Measurements from ENCODE around the gene ETFDH.
"Not testable (repeated sequence)": the region's sequence is repeated elsewhere in the genome, so short reads cannot be mapped to it uniquely, and the experiment has no call there.

ETFDH gene

DNA sequence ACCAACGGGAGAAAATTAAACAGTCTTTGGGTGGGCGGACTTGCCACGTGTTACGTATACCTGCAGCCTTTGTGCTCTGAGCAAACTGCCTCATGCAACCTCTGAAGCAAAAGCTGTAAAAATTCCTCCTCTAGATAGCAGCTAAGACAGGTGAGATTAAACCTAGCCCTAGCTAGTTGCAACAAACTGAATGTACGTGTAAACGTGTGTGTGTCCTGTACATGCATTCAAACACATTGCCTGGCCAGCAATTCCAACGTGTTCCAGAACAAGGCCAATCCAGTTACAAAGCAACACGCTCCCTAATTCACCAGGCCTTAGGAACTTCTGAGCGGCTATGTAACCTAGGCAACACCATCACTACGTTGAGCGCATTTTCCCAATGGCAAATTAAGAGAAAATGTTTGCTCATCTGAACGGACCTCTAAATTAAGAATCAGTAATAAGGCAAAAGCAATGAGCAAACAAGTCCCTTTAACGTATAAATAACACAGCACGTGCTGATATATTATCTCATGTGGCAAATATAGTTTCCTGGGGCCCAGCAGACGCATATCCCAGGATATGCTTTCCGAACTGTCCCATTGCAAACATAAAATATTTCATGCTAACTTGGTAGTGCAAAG is 50.3 kb downstream of the ETFDH start:
- Mint-ChIP-seq H3K36me3 (peaks cover 16% of the 10 kb centered on the region), H3K9me3 (ENCODE audit: low read depth) (no peaks in the 10 kb centered on the region), H3K4me1 (ENCODE audit: low read depth) (peaks cover 37% of the 10 kb centered on the region), H3K4me3 (peak overlapping the region; percentile 96), H3K27ac (peak overlapping the region; percentile 99), H3K27me3 (peaks cover 4% of the 10 kb centered on the region)

DNA sequence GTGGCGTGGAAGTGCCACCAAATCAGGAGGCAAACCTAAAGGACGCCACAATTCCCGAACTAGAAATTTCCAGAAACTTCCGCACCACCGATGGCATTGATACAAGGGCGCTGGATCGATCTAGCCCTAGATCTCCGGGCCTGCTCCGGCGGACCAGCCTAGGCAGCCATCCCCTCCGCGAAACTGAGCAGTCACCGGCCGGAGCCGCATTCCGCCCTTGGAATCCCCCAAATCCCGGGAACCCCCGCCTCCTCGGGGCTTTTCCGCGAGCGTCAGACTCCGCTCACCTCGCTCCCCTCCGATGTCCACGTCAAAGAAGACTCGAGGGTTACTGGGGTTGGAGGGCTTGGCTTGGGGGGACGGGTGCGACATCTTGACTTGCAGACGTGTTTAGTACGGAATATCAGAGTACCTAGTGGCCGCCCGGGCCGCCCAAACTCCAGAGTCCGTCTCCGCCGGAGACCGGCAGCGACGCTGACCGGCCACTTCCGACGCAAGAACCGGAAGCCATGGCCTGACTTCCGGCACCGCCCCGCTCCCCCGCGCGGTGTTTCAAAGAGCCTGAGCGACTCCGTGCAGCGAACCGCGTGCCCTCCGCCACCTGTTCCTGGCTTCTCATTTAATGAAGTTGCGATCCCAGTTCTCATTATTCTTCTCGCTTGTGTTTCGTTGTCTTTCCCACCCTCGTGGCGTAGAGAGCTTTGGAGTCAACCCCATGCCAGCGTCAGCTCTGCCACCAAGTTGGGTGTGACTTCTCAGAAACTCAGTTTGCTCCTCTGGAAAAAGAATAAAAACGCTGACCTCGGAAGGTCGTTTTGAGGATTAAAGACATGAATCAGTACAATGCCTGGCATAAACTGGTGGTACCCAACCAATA is 51.1 kb downstream of the ETFDH start, which contains the start of gene PPID:
PPID (minus strand) TSS at position 480 of the 877 bp plus-strand sequence; CDS start at position 372, 108 bp downstream.
- peaks cover 34% of the 10 kb centered on the region for H3K4me1 Mint-ChIP-seq (ENCODE audit: low read depth)
- peaks cover 16% of the 10 kb centered on the region for H3K36me3 Mint-ChIP-seq
- no peaks in the 10 kb centered on the region for H3K9me3 Mint-ChIP-seq (ENCODE audit: low read depth)
- peaks cover 4% of the 10 kb centered on the region for H3K27me3 Mint-ChIP-seq
- H3K4me3 Mint-ChIP-seq = peak within 1 kb of the TSS; percentile 96
- H3K27ac Mint-ChIP-seq = peak within 1 kb of the TSS; percentile 99

DNA sequence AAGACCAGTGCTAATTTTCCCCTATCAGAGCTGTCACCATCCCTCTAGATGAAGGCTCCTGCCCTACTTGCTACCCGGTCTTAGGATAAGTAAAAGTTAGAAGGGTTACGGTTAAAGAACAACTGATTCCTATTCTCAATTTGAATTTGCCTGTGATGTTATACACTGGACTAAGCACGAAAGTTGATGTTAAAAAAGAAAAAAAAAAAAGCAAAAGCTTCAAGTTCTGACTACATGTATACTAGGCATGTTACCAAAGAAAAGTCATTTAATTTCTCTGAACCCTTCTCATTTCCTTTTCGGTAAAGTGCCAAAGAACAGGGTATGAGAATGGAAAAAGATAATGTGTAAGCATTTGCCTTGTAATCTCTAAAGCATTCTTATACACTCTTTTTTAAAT is 52.5 kb downstream of the ETFDH start:
- Mint-ChIP-seq H3K4me3 (peak overlapping the region; percentile 96), H3K4me1 (ENCODE audit: low read depth) (peaks cover 27% of the 10 kb centered on the region), H3K27me3 (peaks cover 10% of the 10 kb centered on the region), H3K36me3 (peaks cover 10% of the 10 kb centered on the region), H3K27ac (peak overlapping the region; percentile 78), H3K9me3 (ENCODE audit: low read depth) (no peaks in the 10 kb centered on the region)

DNA sequence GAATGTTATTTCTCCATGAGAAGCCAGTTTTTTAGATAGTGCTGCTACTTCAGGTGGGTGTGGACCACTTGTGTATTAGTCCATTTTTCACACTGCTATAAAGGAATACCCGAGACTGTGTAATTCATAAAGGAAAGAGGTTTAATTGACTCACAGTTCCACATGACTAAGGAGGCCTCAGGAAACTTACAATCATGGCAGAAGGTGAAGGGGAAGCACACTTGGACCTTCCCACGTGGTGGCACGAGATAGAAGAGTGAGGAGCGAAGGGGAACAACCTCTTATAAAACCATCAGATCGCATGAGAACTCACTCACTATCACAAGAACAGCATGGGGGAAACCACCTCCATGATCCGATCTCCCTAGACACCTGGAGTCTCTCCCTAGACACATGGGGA is 54.5 kb downstream of the ETFDH start:
- H3K27me3 Mint-ChIP-seq = peaks cover 13% of the 10 kb centered on the region
- peaks cover 3% of the 10 kb centered on the region for H3K36me3 Mint-ChIP-seq
- H3K4me1 Mint-ChIP-seq (ENCODE audit: low read depth) = peaks cover 21% of the 10 kb centered on the region
- no peaks in the 10 kb centered on the region for H3K9me3 Mint-ChIP-seq (ENCODE audit: low read depth)
- no peak overlapping the region for H3K4me3 Mint-ChIP-seq
- no peak overlapping the region for H3K27ac Mint-ChIP-seq

DNA sequence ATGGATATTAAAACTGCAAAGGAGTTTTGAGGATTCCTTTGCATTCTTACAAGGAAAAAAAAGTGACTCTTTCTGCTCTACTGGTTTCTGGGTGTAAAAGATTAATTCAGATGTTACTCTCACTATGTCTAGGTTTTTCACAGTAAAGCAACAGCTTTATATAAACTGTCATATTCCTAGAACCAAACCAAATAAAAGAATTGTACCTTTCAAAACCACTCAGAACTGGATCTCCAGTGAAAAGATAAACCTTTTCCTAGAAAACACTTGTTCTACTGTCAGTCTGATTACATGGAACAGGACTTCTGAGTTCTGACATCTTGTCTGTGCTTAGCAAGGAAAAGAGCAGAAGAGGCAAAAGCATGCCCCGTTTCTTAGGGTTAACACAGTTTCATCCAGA is 56.1 kb downstream of the ETFDH start:
- Mint-ChIP-seq H3K4me3 (no peak overlapping the region), H3K4me1 (ENCODE audit: low read depth) (peaks cover 12% of the 10 kb centered on the region), H3K27ac (no peak overlapping the region), H3K9me3 (ENCODE audit: low read depth) (no peaks in the 10 kb centered on the region), H3K27me3 (peaks cover 13% of the 10 kb centered on the region), H3K36me3 (no peaks in the 10 kb centered on the region)

DNA sequence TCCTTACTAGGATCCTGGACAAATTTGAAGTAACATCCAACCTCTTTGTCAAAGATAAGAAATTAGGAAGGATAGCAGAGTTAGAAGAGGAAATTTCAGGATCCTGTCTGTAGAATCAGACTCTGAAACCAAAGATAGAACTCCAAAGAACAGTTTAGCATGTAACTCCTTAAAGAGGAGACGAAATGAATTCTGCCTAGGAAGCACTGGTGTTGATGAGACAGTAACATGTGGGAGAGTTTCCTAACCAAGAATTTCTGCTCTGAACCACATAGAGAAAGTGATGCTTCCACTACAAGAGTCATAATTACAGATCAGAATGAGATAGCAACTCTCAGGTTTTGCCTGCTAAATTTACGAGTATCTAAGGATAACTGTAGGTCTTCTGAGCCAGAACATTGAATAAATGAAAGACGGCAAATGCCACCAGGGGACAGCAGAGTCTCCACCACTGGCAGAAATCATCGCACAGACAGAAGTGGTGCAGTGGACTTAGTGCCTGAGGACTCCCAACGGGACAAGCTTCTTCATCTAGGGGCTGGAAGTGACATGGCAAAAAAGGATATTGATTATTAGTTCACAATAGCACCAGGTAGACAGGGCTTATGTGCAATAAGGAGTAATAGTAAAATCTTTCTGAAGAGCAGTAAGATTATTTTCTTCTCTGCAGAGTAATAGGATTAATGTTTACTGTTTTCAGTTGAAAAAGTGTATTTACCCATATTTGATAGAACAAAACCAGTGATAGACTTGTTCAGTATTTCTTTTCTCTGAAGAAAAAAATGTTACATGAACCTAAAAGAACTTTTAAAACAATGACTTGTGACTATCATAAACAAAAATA is 57.8 kb downstream of the ETFDH start:
- Mint-ChIP-seq H3K36me3 (no peaks in the 10 kb centered on the region), H3K4me3 (no peak overlapping the region), H3K4me1 (ENCODE audit: low read depth) (peaks cover 5% of the 10 kb centered on the region), H3K9me3 (ENCODE audit: low read depth) (no peaks in the 10 kb centered on the region), H3K27me3 (peaks cover 13% of the 10 kb centered on the region), H3K27ac (no peak overlapping the region)

DNA sequence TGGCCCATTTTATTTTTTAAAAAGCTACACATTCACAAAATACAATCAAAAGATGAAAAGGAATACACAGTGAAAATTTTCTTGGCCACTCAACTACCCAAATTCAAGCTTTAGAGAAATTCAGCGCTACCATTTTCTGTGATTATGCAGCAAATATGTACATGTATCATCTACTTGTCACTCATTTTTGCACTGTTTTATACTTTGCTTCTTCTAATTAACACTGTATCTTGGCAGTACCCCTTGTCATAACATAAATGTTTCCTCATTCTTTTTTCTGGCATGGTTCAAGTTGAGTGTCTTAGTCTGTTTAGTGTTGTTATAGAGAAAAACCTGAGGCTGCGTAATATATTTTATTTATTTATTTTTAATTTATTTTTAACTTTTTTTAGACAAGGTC is 66.8 kb downstream of the ETFDH start:
- Mint-ChIP-seq H3K4me1 (ENCODE audit: low read depth) (no peaks in the 10 kb centered on the region), H3K9me3 (ENCODE audit: low read depth) (no peaks in the 10 kb centered on the region), H3K27ac (no peak overlapping the region), H3K27me3 (peaks cover 2% of the 10 kb centered on the region), H3K36me3 (no peaks in the 10 kb centered on the region), H3K4me3 (no peak overlapping the region)

DNA sequence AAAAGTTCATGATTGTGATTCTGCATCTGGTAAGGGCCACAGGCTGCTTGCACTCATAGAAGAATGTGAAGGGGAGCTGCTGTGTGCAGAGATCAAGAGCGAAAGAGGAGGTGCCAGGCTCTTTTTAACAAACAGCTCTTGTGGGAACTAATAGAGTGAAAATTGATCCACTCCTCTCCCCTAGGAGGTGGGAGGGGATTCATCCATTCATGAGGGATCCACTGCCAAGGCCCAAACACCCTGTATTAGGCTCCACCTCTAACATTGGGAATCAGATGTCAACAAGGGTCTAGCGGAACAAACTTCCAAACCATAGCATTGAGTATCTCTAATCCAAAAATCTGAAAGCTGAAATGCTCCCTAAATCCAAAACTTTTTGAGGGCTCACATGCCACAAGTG is 67.5 kb downstream of the ETFDH start:
- Mint-ChIP-seq H3K4me1 (ENCODE audit: low read depth) (no peaks in the 10 kb centered on the region), H3K36me3 (no peaks in the 10 kb centered on the region), H3K27me3 (peaks cover 2% of the 10 kb centered on the region), H3K27ac (no peak overlapping the region), H3K9me3 (ENCODE audit: low read depth) (no peaks in the 10 kb centered on the region), H3K4me3 (no peak overlapping the region)

DNA sequence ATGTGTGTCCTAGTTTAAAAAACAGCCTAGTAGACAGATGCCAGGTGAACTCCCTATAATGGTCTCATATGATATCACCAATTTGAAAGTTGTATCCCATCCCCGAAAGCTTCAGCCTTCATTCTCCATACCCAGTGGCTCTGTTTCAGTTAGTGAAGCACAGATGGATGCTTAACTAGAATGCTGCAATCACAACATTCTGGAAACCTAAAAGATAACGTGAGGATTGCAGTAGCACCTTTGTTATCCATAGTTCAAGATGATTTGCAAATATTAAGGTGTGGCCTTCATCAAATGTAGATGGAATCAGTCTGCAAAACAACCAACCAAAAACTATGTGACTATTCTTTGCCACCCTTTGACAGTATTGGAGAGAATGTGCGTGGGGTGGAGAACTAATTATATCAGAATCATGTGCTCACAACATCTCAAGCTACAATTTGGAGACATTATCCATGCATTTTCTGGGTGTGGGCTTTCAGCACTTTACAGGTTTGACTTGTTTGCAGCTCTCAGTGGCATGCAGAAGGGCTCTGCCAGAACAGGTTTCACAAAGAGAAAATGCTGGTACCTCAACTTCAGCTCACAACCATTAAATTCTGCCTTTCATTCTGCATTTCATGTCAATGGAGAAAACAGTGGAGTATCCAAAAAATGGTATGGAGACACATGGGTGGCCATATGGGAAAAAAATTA is 69.4 kb downstream of the ETFDH start:
- Mint-ChIP-seq H3K36me3 (no peaks in the 10 kb centered on the region), H3K27ac (no peak overlapping the region), H3K27me3 (no peaks in the 10 kb centered on the region), H3K4me3 (no peak overlapping the region), H3K9me3 (ENCODE audit: low read depth) (no peaks in the 10 kb centered on the region), H3K4me1 (ENCODE audit: low read depth) (no peaks in the 10 kb centered on the region)

DNA sequence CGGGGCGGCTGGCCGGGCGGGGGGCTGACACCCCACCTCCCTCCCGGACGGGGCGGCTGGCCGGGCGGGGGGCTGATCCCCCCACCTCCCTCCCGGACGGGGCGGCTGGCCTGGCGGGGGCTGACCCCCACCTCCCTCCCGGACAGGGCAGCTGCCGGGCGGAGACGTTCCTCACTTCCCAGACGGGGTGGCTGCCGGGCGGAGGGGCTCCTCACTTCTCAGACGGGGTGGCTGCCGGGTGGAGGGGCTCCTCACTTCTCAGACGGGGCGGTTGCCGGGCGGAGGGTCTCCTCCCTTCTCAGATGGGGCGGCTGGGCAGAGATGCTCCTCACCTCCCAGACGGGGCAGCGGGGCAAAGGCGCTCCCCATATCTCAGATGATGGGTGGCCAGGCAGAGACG is 74.4 kb downstream of the ETFDH start:
- H3K36me3 Mint-ChIP-seq; H3K27ac Mint-ChIP-seq; H3K4me1 Mint-ChIP-seq (ENCODE audit: low read depth); H3K9me3 Mint-ChIP-seq (ENCODE audit: low read depth); H3K4me3 Mint-ChIP-seq; H3K27me3 Mint-ChIP-seq: not testable (repeated sequence)

DNA sequence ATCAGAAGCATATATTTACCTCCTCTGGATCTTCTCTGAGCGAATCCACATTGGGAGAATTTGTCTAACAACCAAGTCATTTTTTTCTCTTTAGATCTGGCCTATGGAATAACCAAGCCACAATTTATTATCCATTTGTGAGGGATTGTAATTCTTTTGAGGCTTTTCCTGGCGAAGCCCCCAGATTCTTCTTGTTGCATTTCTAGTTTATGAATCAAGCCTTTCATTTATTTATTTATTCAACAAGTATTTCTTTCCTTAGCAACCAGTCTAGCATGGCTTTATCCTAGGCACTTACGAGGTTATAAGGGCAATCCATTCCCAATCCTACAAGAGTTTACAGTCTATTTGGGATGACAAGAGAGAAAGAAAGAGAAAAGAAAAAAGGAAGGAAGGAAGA is 78.3 kb downstream of the ETFDH start:
- no peaks in the 10 kb centered on the region for H3K36me3 Mint-ChIP-seq

DNA sequence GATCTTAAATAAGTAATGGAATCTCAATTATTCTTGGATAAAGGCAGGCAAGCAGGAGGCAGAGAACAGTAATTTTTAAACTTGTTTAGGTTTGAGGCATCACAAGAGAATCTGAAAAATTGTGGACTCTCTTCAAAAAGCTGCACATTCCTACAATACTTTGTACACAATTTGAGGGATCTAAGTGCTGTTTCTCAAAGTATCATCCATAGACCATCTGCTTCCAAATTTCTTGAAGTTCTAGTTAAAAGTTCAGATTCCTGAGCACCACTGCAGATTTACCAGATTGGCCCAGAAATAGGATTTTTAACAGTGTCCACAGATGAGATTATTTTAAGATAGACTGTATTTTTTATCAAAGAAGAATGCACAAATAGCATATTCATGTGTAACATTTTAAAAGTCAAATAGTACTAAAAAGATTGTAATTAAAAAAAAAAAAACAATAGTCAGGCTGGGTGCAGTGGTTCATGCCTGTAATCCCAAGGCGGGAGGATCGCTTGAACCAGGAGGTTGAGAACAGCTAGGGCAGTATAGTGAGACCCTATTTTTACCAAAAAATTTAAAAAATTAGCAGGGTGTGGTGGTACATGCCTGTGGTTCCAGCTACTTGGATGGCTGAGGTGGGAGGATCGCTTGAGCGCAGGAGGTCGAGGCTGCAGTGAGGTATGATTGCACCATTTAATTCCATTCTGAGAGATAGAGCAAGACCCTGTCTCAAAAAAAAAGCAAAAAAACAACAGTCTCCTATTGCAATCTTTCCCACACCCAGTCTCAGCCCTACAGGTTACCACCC is 82.5 kb downstream of the ETFDH start:
- H3K36me3 Mint-ChIP-seq = peaks cover 7% of the 10 kb centered on the region
- peaks cover 11% of the 10 kb centered on the region for H3K27me3 Mint-ChIP-seq
- no peak overlapping the region for H3K27ac Mint-ChIP-seq
- no peaks in the 10 kb centered on the region for H3K9me3 Mint-ChIP-seq (ENCODE audit: low read depth)
- no peaks in the 10 kb centered on the region for H3K4me1 Mint-ChIP-seq (ENCODE audit: low read depth)
- H3K4me3 Mint-ChIP-seq = no peak overlapping the region

More for the DNA sequence above, 78.3 kb downstream of the ETFDH start:
- Mint-ChIP-seq H3K9me3 (ENCODE audit: low read depth) (no peaks in the 10 kb centered on the region), H3K27ac (no peak overlapping the region), H3K4me1 (ENCODE audit: low read depth) (no peaks in the 10 kb centered on the region), H3K27me3 (no peaks in the 10 kb centered on the region), H3K4me3 (no peak overlapping the region)

DNA sequence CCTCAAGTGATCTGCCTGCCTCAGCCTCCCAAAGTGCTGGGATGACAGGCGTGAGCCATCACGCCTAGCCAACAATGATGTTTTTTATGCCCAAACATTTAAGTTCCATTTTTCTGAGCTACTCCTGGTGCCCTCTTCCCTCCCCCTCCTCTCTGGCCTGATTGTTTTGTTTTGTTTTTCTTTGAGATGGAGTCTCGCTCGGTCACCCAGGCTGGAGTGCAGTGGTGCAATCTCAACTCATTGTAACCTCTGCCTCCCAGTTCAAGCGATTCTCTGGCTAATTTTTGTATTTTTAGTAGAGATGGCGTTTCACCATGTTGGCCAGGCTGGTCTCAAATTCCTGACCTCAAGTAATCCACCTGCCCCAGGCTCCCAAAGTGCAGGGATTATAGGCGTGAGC is 83.7 kb downstream of the ETFDH start:
- H3K4me1 Mint-ChIP-seq (ENCODE audit: low read depth); H3K9me3 Mint-ChIP-seq (ENCODE audit: low read depth); H3K4me3 Mint-ChIP-seq; H3K27ac Mint-ChIP-seq; H3K36me3 Mint-ChIP-seq: not testable (repeated sequence)
- H3K27me3 Mint-ChIP-seq = peaks cover 11% of the 10 kb centered on the region

DNA sequence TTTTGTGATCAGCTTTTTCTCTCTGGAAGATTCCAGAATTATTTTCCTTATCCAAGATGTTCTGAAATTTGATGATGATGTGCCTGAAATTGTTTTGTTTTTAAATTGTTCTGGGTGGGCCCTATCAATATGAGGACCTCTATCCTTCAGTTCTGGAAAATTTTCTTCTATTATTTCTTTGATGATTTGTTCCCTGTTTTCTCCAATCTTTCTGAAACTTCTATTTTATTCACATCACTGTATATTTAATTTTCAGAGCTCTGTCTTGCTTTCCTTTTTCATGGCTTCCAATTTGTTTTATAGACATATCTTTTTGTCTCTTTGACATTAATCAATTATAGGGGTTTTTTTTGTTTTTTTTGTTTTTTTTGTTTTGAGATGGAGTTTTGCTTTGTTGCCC is 84.5 kb downstream of the ETFDH start:
- H3K27ac Mint-ChIP-seq = no peak overlapping the region
- no peak overlapping the region for H3K4me3 Mint-ChIP-seq
- peaks cover 7% of the 10 kb centered on the region for H3K36me3 Mint-ChIP-seq
- H3K4me1 Mint-ChIP-seq (ENCODE audit: low read depth) = no peaks in the 10 kb centered on the region
- no peaks in the 10 kb centered on the region for H3K9me3 Mint-ChIP-seq (ENCODE audit: low read depth)
- H3K27me3 Mint-ChIP-seq = peaks cover 11% of the 10 kb centered on the region
